ENCODE data around the gene HLA-A. TPM values are rescaled to one million over a fixed set of nuclear protein-coding genes. Genes with fewer than 3 reads are reported as not detected.

The HLA-A gene
- total RNA-seq, 4 donors from 2014 or later, result 194 to 1,522 (median 473) TPM

GRCh38 chr6:29992807-29993206, 50.5 kb downstream of the HLA-A start:
- TF ChIP-seq, protein P1, sequence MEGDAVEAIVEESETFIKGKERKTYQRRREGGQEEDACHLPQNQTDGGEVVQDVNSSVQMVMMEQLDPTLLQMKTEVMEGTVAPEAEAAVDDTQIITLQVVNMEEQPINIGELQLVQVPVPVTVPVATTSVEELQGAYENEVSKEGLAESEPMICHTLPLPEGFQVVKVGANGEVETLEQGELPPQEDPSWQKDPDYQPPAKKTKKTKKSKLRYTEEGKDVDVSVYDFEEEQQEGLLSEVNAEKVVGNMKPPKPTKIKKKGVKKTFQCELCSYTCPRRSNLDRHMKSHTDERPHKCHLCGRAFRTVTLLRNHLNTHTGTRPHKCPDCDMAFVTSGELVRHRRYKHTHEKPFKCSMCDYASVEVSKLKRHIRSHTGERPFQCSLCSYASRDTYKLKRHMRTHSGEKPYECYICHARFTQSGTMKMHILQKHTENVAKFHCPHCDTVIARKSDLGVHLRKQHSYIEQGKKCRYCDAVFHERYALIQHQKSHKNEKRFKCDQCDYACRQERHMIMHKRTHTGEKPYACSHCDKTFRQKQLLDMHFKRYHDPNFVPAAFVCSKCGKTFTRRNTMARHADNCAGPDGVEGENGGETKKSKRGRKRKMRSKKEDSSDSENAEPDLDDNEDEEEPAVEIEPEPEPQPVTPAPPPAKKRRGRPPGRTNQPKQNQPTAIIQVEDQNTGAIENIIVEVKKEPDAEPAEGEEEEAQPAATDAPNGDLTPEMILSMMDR (IDR thresholded peaks at IDR 0.05; ENCODE audit: low read depth), result no peak

- TF ChIP-seq, protein P1 (IDR thresholded peaks at IDR 0.05; ENCODE audit: low read depth), result no peak
Observed at GRCh38 chr6:29994826-29995225, 52.5 kb downstream of the HLA-A start.

GRCh38 chr6:29995340-29995777, 53.0 kb downstream of the HLA-A start:
- TF ChIP-seq, protein P1 (IDR thresholded peaks at IDR 0.05; ENCODE audit: low read depth), result no peak

Small RNAs within 50 kb of the gene (small RNA-seq; reads per million reads assigned to genes)
- gene HLA-U, result not detected

Other genes starting within 250 kb of the HLA-A start
- 100 to 1,000 TPM in 1 of 4 donors, 10 to 100 TPM in 3; 27.6 to 122 (median 85.8) TPM for gene HLA-F, start 219.1 kb upstream of the HLA-A start, total RNA-seq
- not detected for gene HLA-G, start 114.7 kb upstream of the HLA-A start, total RNA-seq
- 10 to 100 TPM; 12.8 to 23.8 (median 20.0) TPM for gene POLR1H, start 118.7 kb downstream of the HLA-A start, total RNA-seq
- gene PPP1R11, start 124.7 kb downstream of the HLA-A start, total RNA-seq, result 10 to 100 TPM; 27.1 to 45.5 (median 33.0) TPM
- gene RNF39, start 133.2 kb downstream of the HLA-A start, total RNA-seq, result not detected
- gene TRIM31, start 170.6 kb downstream of the HLA-A start, total RNA-seq, result not detected
- not detected for gene TRIM40, start 193.6 kb downstream of the HLA-A start, total RNA-seq
- not detected for gene TRIM10, start 218.7 kb downstream of the HLA-A start, total RNA-seq
- gene TRIM15, start 221.0 kb downstream of the HLA-A start, total RNA-seq, result not detected

All from subcutaneous adipose tissue (tissue), 4 donors.